Neural cell (in vitro differentiated cells): Measurements from ENCODE around the gene TMEM190. TPM values are rescaled to one million over a fixed set of nuclear protein-coding genes. Genes with fewer than 3 reads are reported as not detected.
A peak's percentile ranks its signal among the peaks of the same experiment; 100 is the strongest.

ENCODE experiments used
- H2AFZ ChIP-seq: fragments of 200-600, 300-800 bp; sonication (generic), shearing (Covaris generic); 2 replicates; pipeline ENCODE4 v1.6.0; 2014; ENCODE audit warnings: low read depth, mild to moderate bottlenecking, antibody characterized with exemption, low read length, moderate library complexity
- H3F3A ChIP-seq: fragments of 200-600 bp; shearing (Covaris generic); 2 replicates; pipeline ENCODE4 v1.6.1; 2016; ENCODE audit warnings: mild to moderate bottlenecking, moderate library complexity, mixed read lengths, antibody characterized with exemption, low read length; ENCODE audit not compliant: insufficient read depth, poor library complexity, severe bottlenecking
- H3K27ac ChIP-seq: fragments of 200-600, 300-800 bp; sonication (generic), shearing (Covaris generic); 2 replicates; pipeline ENCODE4 v1.5.1; 2014; ENCODE audit warnings: mild to moderate bottlenecking, low read length, moderate library complexity
- H3K27me3 ChIP-seq: fragments of 300-800, 200-600 bp; sonication (generic), shearing (Covaris generic); 2 replicates; pipeline ENCODE4 v1.6.0; 2014; ENCODE audit warnings: mild to moderate bottlenecking, low read depth, low read length, moderate library complexity; ENCODE audit not compliant: insufficient read depth
- H3K36me3 ChIP-seq: fragments of 300-800, 200-600 bp; sonication (generic), shearing (Covaris generic); 2 replicates; pipeline ENCODE4 v1.5.1; 2014; ENCODE audit warnings: mild to moderate bottlenecking, antibody characterized with exemption, low read length, moderate library complexity; ENCODE audit not compliant: insufficient read depth
- H3K4me2 ChIP-seq: fragments of 300-800, 200-600 bp; sonication (generic), shearing (Covaris generic); 2 replicates; pipeline ENCODE4 v1.6.0; 2014; ENCODE audit warnings: mild to moderate bottlenecking, low read length
- H3K4me3 ChIP-seq: fragments of 300-800, 200-600 bp; sonication (generic), shearing (Covaris generic); 2 replicates; pipeline ENCODE4 v1.5.1; 2014; ENCODE audit warnings: mild to moderate bottlenecking, low read length, moderate library complexity
- H3K79me2 ChIP-seq: fragments of 200-600 bp; shearing (Covaris generic); replicated peaks from 2 replicates; pipeline ENCODE4 v1.6.0; 2014; ENCODE audit warnings: mild to moderate bottlenecking, low read length, moderate library complexity; ENCODE audit not compliant: insufficient read depth
- H3K9ac ChIP-seq: fragments of 300-800, 200-600 bp; sonication (generic), shearing (Covaris generic); 2 replicates; pipeline ENCODE4 v1.6.1; 2016; ENCODE audit warnings: mild to moderate bottlenecking, low read length, mixed read lengths
- H3K9me2 ChIP-seq: fragments of 200-600 bp; shearing (Covaris generic); 2 replicates; pipeline ENCODE4 v1.6.1; 2016; ENCODE audit warnings: mild to moderate bottlenecking, low read length, mixed read lengths; ENCODE audit not compliant: insufficient read depth
- H3K9me3 ChIP-seq: fragments of 200-600, 300-800 bp; sonication (generic), shearing (Covaris generic); 2 replicates; pipeline ENCODE4 v1.6.1; 2016; ENCODE audit warnings: mild to moderate bottlenecking, mixed run types, low read length, moderate library complexity, mixed read lengths
- H4K20me1 ChIP-seq: fragments of 200-600 bp; shearing (Covaris generic); 2 replicates; pipeline ENCODE4 v1.6.1; 2016; ENCODE audit warnings: mild to moderate bottlenecking, mixed run types; ENCODE audit not compliant: insufficient read depth
- EP300 ChIP-seq: fragments of 450-650 bp; conservative IDR thresholded peaks from 2 replicates; pipeline ENCODE4 v1.6.1; 2014; ENCODE audit warnings: antibody characterized with exemption, mild to moderate bottlenecking, moderate library complexity; ENCODE audit not compliant: poor library complexity, severe bottlenecking
- EZH2 ChIP-seq: fragments of 200-600, 300-800 bp; shearing (Covaris generic), sonication (generic); IDR thresholded peaks from 2 replicates; pipeline ENCODE4 v1.6.1; 2014; ENCODE audit warnings: antibody characterized with exemption, low read length, borderline replicate concordance, mild to moderate bottlenecking; ENCODE audit not compliant: insufficient read depth, poor library complexity, severe bottlenecking
- MXI1 ChIP-seq: fragments of 450-650 bp; conservative IDR thresholded peaks from 2 replicates; pipeline ENCODE4 v1.6.1; 2014; ENCODE audit warnings: antibody characterized with exemption, mild to moderate bottlenecking; ENCODE audit not compliant: poor library complexity, severe bottlenecking
- POLR2AphosphoS5 ChIP-seq: IDR thresholded peaks from 2 replicates; pipeline ENCODE4 v1.6.1; 2012
- RAD21 ChIP-seq: fragments of 450-650 bp; conservative IDR thresholded peaks from 2 replicates; pipeline ENCODE4 v1.6.1; 2014; ENCODE audit warnings: antibody characterized with exemption, mild to moderate bottlenecking, moderate library complexity
- SMC3 ChIP-seq: fragments of 450-650 bp; conservative IDR thresholded peaks from 2 replicates; pipeline ENCODE4 v1.6.1; 2014; ENCODE audit warnings: antibody characterized with exemption, mild to moderate bottlenecking, moderate library complexity; ENCODE audit not compliant: poor library complexity
- TAF1 ChIP-seq: IDR thresholded peaks from 2 replicates; pipeline ENCODE4 v1.6.1; 2012; ENCODE audit warnings: low read depth
- polyA plus RNA-seq: library from polyadenylated mRNA; depleted of rRNA; stranded (reverse); fragments of >200 nt; gene quantifications from 2 replicates; pipeline ENCODE4 v1.2.3, GENCODE V29; 2014
- TF ChIP-seq, protein P1 (sequence below): fragments of 450-650 bp; IDR thresholded peaks from 2 replicates; pipeline ENCODE4 v1.5.1; 2014; ENCODE audit warnings: antibody characterized with exemption, mild to moderate bottlenecking, moderate library complexity; ENCODE audit not compliant: poor library complexity, severe bottlenecking
- TF ChIP-seq, protein P2 (sequence below): IDR thresholded peaks from 2 replicates; pipeline ENCODE4 v1.6.1; 2012; ENCODE audit warnings: borderline replicate concordance

TMEM190 gene
- polyA plus RNA-seq, 1 donor from 2014 or later = not detected

- H3K9ac ChIP-seq = no peak overlapping the region
Observed at GRCh38 chr19:55347442-55348009, 29.1 kb upstream of the TMEM190 start.

GRCh38 chr19:55348317-55349034 is 28.1 kb upstream of the TMEM190 start:
- Histone ChIP-seq H3K27ac (no peak overlapping the region), H3K4me2 (no peak overlapping the region)

More at GRCh38 chr19:55347442-55348009, 29.1 kb upstream of the TMEM190 start:
- H3K27ac ChIP-seq = no peak overlapping the region
- H3K4me3 ChIP-seq = no peak overlapping the region
- peaks cover 14% of the 10 kb centered on the region for H3K27me3 ChIP-seq
- H3K9me3 ChIP-seq = no peaks in the 10 kb centered on the region
- TF ChIP-seq SMC3 (no peak), EP300 (no peak), POLR2AphosphoS5 (no peak), MXI1 (no peak), TAF1 (no peak), RAD21 (no peak), EZH2 (no peak)
- TF ChIP-seq, protein P1, sequence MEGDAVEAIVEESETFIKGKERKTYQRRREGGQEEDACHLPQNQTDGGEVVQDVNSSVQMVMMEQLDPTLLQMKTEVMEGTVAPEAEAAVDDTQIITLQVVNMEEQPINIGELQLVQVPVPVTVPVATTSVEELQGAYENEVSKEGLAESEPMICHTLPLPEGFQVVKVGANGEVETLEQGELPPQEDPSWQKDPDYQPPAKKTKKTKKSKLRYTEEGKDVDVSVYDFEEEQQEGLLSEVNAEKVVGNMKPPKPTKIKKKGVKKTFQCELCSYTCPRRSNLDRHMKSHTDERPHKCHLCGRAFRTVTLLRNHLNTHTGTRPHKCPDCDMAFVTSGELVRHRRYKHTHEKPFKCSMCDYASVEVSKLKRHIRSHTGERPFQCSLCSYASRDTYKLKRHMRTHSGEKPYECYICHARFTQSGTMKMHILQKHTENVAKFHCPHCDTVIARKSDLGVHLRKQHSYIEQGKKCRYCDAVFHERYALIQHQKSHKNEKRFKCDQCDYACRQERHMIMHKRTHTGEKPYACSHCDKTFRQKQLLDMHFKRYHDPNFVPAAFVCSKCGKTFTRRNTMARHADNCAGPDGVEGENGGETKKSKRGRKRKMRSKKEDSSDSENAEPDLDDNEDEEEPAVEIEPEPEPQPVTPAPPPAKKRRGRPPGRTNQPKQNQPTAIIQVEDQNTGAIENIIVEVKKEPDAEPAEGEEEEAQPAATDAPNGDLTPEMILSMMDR = no peak
- TF ChIP-seq, protein P2, sequence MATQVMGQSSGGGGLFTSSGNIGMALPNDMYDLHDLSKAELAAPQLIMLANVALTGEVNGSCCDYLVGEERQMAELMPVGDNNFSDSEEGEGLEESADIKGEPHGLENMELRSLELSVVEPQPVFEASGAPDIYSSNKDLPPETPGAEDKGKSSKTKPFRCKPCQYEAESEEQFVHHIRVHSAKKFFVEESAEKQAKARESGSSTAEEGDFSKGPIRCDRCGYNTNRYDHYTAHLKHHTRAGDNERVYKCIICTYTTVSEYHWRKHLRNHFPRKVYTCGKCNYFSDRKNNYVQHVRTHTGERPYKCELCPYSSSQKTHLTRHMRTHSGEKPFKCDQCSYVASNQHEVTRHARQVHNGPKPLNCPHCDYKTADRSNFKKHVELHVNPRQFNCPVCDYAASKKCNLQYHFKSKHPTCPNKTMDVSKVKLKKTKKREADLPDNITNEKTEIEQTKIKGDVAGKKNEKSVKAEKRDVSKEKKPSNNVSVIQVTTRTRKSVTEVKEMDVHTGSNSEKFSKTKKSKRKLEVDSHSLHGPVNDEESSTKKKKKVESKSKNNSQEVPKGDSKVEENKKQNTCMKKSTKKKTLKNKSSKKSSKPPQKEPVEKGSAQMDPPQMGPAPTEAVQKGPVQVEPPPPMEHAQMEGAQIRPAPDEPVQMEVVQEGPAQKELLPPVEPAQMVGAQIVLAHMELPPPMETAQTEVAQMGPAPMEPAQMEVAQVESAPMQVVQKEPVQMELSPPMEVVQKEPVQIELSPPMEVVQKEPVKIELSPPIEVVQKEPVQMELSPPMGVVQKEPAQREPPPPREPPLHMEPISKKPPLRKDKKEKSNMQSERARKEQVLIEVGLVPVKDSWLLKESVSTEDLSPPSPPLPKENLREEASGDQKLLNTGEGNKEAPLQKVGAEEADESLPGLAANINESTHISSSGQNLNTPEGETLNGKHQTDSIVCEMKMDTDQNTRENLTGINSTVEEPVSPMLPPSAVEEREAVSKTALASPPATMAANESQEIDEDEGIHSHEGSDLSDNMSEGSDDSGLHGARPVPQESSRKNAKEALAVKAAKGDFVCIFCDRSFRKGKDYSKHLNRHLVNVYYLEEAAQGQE = no peak
- no peaks in the 10 kb centered on the region for H3K9me2 ChIP-seq
- no peaks in the 10 kb centered on the region for H4K20me1 ChIP-seq
- H3K79me2 ChIP-seq = no peaks in the 10 kb centered on the region
- H3K36me3 ChIP-seq = no peaks in the 10 kb centered on the region
- H3F3A ChIP-seq = no peaks in the 10 kb centered on the region
- no peak overlapping the region for H2AFZ ChIP-seq
- H3K4me2 ChIP-seq = no peak overlapping the region

More at GRCh38 chr19:55348317-55349034, 28.1 kb upstream of the TMEM190 start:
- Histone ChIP-seq H4K20me1 (no peaks in the 10 kb centered on the region), H3K9me3 (no peaks in the 10 kb centered on the region), H3K9me2 (no peaks in the 10 kb centered on the region), H3F3A (no peaks in the 10 kb centered on the region), H2AFZ (no peak overlapping the region), H3K27me3 (peaks cover 23% of the 10 kb centered on the region), H3K9ac (peak overlapping the region; percentile 36), H3K4me3 (peak overlapping the region; percentile 12), H3K36me3 (no peaks in the 10 kb centered on the region), H3K79me2 (no peaks in the 10 kb centered on the region)
- TF ChIP-seq POLR2AphosphoS5 = no peak
- TF ChIP-seq, protein P2 = no peak
- no peak for TF ChIP-seq EZH2
- TF ChIP-seq MXI1 = no peak
- TF ChIP-seq EP300 = no peak
- TF ChIP-seq SMC3 = no peak
- TF ChIP-seq RAD21 = no peak
- no peak for TF ChIP-seq TAF1
- TF ChIP-seq, protein P1 = no peak
